ENCODE results near the gene TMEM51. TPM values are rescaled to one million over a fixed set of nuclear protein-coding genes. Genes with fewer than 3 reads are reported as not detected.

The TMEM51 gene
- total RNA-seq, 1 donor from 2014 or later = 31.4 TPM

DNA sequence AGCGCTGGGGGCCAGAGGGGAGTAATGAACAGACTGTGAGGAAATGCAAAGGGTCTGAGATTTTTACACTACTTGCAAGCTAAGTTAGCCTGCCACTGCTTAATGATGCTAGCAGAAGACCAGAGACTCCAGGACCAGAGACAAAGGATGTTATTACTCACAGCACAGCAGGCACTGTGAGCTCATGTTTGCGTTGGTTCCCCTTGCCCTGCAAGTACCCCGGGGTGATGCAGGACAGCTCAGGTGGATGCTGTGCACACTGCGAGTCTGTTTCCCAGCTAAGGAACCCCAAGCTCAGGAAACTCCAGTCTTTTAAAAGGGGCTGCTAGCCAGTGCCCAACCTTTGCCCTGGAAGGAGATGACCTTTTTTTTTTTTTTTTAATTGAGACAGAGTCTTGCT lies 94.7 kb downstream of the TMEM51 start:
- TF ChIP-seq POLR2AphosphoS5 (IDR thresholded peaks at IDR 0.05; ENCODE audit: insufficient read depth in 1 of 2, low read depth in 1 of 2) = no peak
- TF ChIP-seq POLR2A (IDR thresholded peaks at IDR 0.05) = no peak
- TF ChIP-seq, protein P1, sequence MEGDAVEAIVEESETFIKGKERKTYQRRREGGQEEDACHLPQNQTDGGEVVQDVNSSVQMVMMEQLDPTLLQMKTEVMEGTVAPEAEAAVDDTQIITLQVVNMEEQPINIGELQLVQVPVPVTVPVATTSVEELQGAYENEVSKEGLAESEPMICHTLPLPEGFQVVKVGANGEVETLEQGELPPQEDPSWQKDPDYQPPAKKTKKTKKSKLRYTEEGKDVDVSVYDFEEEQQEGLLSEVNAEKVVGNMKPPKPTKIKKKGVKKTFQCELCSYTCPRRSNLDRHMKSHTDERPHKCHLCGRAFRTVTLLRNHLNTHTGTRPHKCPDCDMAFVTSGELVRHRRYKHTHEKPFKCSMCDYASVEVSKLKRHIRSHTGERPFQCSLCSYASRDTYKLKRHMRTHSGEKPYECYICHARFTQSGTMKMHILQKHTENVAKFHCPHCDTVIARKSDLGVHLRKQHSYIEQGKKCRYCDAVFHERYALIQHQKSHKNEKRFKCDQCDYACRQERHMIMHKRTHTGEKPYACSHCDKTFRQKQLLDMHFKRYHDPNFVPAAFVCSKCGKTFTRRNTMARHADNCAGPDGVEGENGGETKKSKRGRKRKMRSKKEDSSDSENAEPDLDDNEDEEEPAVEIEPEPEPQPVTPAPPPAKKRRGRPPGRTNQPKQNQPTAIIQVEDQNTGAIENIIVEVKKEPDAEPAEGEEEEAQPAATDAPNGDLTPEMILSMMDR (IDR thresholded peaks at IDR 0.05) = no peak
- no peaks in the 10 kb centered on the region for H3K9me3 ChIP-seq
- DNase-seq (ENCODE audit: extremely low spot score in 2 of 2) = no peak
- H3K4me3 ChIP-seq = no peak overlapping the region
- intact Hi-C loops (cut with DNase I) = no loop called here
- no peak overlapping the region for H3K27ac ChIP-seq
- H3K4me1 ChIP-seq = peaks cover 14% of the 10 kb centered on the region
- H3K27me3 ChIP-seq = no peaks in the 10 kb centered on the region
- H3K36me3 ChIP-seq = no peaks in the 10 kb centered on the region

DNA sequence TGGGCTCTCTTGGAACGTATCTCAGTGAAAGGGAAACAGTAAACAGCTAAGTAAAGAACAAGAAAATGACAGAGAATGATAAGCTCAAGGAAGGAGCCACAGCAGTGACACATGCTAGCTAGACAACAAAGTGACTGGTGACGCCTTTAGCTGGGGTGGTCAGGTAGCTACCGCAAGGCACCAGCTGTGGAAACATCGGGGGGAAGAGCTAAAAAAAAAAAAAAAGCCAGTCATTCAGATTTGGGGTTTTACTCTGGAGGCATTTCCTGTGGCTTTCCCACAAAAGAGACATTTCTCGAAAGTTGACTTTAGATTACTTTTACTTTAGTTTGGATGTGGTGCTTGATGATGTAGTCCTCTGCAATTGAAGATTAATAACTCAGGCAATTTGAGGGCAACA lies 95.5 kb downstream of the TMEM51 start:
- intact Hi-C loops (cut with DNase I) = no loop called here
- H3K4me1 ChIP-seq = peaks cover 14% of the 10 kb centered on the region
- H3K36me3 ChIP-seq = no peaks in the 10 kb centered on the region
- DNase-seq (ENCODE audit: extremely low spot score in 2 of 2) = no peak
- TF ChIP-seq POLR2A (IDR thresholded peaks at IDR 0.05) (no peak), POLR2AphosphoS5 (IDR thresholded peaks at IDR 0.05; ENCODE audit: insufficient read depth in 1 of 2, low read depth in 1 of 2) (no peak)
- TF ChIP-seq, protein P1 (IDR thresholded peaks at IDR 0.05) = no peak
- no peak overlapping the region for H3K4me3 ChIP-seq
- H3K27ac ChIP-seq = no peak overlapping the region
- no peaks in the 10 kb centered on the region for H3K27me3 ChIP-seq
- H3K9me3 ChIP-seq = no peaks in the 10 kb centered on the region

DNA sequence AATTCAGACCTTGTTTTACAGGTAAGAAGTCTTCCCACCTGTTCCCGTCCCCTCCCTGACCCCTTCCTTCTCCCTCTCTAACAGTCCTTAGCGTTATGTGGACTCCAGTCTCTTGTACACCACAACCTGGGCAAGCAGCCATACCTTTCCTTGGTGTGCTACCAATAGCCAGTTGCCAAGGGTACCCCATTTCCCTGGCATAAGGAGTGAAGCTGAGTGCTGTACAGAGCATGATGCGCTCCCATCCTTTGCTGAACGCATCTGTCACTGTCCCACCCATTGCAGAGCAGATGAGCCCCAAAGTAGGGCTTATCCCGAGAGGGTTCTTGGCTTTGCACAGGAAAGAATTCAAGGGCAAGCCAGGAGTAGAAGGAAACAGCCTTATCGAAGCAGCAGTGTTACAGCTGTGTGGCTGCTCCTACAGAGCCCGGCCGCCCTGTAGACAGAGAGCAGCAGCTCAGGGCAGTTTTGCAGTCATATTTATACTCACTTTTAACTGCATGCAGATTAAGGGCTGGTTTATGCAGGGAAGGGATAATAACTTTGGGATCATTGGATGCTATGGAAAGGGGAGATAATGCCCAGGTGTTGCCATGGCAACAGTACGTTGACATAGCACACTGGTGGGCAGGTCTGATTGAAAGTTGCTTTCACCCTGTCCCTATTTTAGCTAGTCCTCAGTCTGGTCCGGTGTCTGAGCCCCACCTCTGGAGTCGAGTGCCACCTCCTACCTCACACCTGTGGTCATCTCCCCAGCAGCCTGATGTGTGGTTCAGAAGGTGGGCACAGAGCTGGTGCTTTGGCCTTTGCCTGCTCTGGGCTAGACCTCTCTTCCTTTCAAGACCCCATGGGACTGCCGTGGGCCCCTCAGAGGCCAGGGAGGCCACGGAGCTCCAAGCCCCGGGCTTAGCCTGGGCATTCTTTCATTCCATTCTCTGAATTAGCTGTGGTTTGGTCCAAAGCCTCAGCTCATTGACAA lies 98.6 kb downstream of the TMEM51 start:
- peak in 1 of 2 donors; percentile 64 for DNase-seq (ENCODE audit: extremely low spot score in 2 of 2)
- no peaks in the 10 kb centered on the region for H3K9me3 ChIP-seq
- H3K4me3 ChIP-seq = no peak overlapping the region
- intact Hi-C loops (cut with DNase I) = no loop called here
- no peaks in the 10 kb centered on the region for H3K36me3 ChIP-seq
- no peaks in the 10 kb centered on the region for H3K27me3 ChIP-seq
- H3K27ac ChIP-seq = no peak overlapping the region
- TF ChIP-seq POLR2A (IDR thresholded peaks at IDR 0.05) (no peak), POLR2AphosphoS5 (IDR thresholded peaks at IDR 0.05; ENCODE audit: insufficient read depth in 1 of 2, low read depth in 1 of 2) (no peak)
- TF ChIP-seq, protein P1 (IDR thresholded peaks at IDR 0.05) = no peak
- H3K4me1 ChIP-seq = peaks cover 4% of the 10 kb centered on the region

DNA sequence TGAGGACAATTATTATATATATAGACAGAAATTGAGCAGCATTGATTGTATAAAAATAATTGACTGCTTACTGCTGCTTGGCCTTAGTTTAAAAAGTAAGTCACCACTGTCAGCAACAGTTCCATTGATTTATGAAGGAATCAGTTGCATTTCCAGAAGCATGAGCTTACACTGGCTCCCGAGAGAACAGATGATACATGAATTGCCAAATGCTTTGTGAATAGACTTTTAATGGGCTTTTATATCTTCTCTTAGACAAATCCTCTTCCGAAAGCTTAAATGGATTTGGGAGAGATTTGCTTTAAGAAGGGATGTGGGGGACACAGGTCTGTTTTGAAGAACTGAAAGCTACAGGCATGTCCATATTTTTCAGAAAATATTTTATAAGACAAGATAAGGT lies 101.0 kb downstream of the TMEM51 start:
- H3K27ac ChIP-seq = no peak overlapping the region
- H3K27me3 ChIP-seq = no peaks in the 10 kb centered on the region
- H3K4me1 ChIP-seq = no peaks in the 10 kb centered on the region
- TF ChIP-seq, protein P1 (IDR thresholded peaks at IDR 0.05) = no peak
- TF ChIP-seq POLR2A (IDR thresholded peaks at IDR 0.05) (no peak), POLR2AphosphoS5 (IDR thresholded peaks at IDR 0.05; ENCODE audit: insufficient read depth in 1 of 2, low read depth in 1 of 2) (no peak)
- no peak for DNase-seq (ENCODE audit: extremely low spot score in 2 of 2)
- no peak overlapping the region for H3K4me3 ChIP-seq
- intact Hi-C loops (cut with DNase I) = no loop called here
- no peaks in the 10 kb centered on the region for H3K9me3 ChIP-seq
- no peaks in the 10 kb centered on the region for H3K36me3 ChIP-seq
